Mammary epithelial cell (primary cell): ENCODE measurements around the gene IRX3.

ENCODE experiments used
- CTCF ChIP-seq, 2 donors: IDR thresholded peaks in 1 of 2; conservative IDR thresholded peaks in 1 of 2; 2 replicates each; pipeline ENCODE4 v1.5.1; 2011 to 2012; ENCODE audit warnings: inconsistent platforms in 2 of 2, low read length in 2 of 2, mild to moderate bottlenecking in 2 of 2, control low read depth in 1 of 2, low read depth in 1 of 2; ENCODE audit not compliant: insufficient read depth in 1 of 2; ENCODE audit errors: extremely low read depth in 1 of 2
- EZH2 ChIP-seq: IDR thresholded peaks from 2 replicates; pipeline ENCODE4 v1.6.1; 2012; ENCODE audit warnings: low read length, inconsistent platforms, borderline replicate concordance

- TF ChIP-seq CTCF (conservative IDR thresholded peaks at IDR 0.05 in 1 of 2, IDR thresholded peaks at IDR 0.05 in 1 of 2; ENCODE audit: extremely low read depth in 1 of 2, insufficient read depth in 1 of 2, low read depth in 1 of 2, low read length in 2 of 2), result no peak
- no peak for TF ChIP-seq EZH2
Observed at GRCh38 chr16:54324716-54325115, 38.1 kb upstream of the IRX3 start.
